Tibial nerve (tissue), 3 donors: ENCODE results near the gene MAP3K4.

Experiments used
- POLR2A ChIP-seq, 2 donors: fragments of 450-650 bp; IDR thresholded peaks; one replicate each; pipeline ENCODE4 v1.6.1; 2017; ENCODE audit warnings: antibody characterized with exemption in 2 of 2, mild to moderate bottlenecking in 2 of 2, moderate library complexity in 2 of 2
- TF ChIP-seq, protein P1 (sequence below), 5 experiments: fragments of 200-600 bp in 3 of 5; fragments of 450-650 bp in 2 of 5; sonication (generic) in 3 of 5; IDR thresholded peaks; one replicate each; pipeline ENCODE4 v1.5.1; 2016 to 2019; ENCODE audit warnings: antibody characterized with exemption in 5 of 5, mild to moderate bottlenecking in 3 of 5, moderate library complexity in 2 of 5

DNA sequence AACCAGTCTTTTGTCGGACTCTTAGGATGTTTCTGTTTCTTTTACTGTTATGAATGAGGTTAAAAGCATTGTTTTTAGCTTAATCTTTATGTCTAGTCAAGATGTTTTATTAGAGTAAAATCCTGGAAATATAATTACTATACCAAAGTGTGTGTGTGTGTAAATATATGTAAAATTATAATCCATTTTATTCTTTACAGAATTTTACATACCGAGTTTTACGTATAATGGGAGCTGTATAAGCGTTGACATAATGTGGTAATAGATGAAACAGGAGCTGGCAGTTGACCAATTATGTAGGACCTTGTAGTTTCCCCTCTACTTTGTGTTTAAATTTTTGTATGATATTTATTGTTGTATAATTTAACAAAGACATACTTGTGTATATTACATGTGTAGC lies 16.7 kb downstream of the MAP3K4 start:
- TF ChIP-seq, protein P1, sequence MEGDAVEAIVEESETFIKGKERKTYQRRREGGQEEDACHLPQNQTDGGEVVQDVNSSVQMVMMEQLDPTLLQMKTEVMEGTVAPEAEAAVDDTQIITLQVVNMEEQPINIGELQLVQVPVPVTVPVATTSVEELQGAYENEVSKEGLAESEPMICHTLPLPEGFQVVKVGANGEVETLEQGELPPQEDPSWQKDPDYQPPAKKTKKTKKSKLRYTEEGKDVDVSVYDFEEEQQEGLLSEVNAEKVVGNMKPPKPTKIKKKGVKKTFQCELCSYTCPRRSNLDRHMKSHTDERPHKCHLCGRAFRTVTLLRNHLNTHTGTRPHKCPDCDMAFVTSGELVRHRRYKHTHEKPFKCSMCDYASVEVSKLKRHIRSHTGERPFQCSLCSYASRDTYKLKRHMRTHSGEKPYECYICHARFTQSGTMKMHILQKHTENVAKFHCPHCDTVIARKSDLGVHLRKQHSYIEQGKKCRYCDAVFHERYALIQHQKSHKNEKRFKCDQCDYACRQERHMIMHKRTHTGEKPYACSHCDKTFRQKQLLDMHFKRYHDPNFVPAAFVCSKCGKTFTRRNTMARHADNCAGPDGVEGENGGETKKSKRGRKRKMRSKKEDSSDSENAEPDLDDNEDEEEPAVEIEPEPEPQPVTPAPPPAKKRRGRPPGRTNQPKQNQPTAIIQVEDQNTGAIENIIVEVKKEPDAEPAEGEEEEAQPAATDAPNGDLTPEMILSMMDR (IDR thresholded peaks at IDR 0.05) = no peak
- no peak for TF ChIP-seq POLR2A (IDR thresholded peaks at IDR 0.05)
